Upper lobe of left lung (tissue), 6 donors: ENCODE results near the gene BEST2. TPM values are rescaled to one million over a fixed set of nuclear protein-coding genes. Genes with fewer than 3 reads are reported as not detected.

ENCODE experiments used
- ATAC-seq, 2 donors: fragments of 200-7000 bp; cut with Tn5 transposase; one replicate each; pipeline ENCODE4 v1.9.1; 2022; ENCODE audit warnings: mild to moderate bottlenecking in 2 of 2, moderate library complexity in 2 of 2; ENCODE audit not compliant: low FRiP score in 2 of 2
- DNase-seq, 2 donors: peaks; one replicate each; pipeline ENCODE4 v3.0.0-alpha.2; 2019 to 2020
- H3K27ac ChIP-seq, 4 donors: fragments of 200-600 bp; sonication (generic); one replicate each; pipeline ENCODE4 v1.5.1; 2016 to 2019
- H3K27me3 ChIP-seq, 4 donors: fragments of 200-600 bp; sonication (generic); one replicate each; pipeline ENCODE4 v1.5.1; 2017 to 2019
- H3K36me3 ChIP-seq, 4 donors: fragments of 200-600 bp; sonication (generic); one replicate each; pipeline ENCODE4 v1.5.1; 2016 to 2019
- H3K4me1 ChIP-seq, 4 donors: fragments of 200-600 bp; sonication (generic); one replicate each; pipeline ENCODE4 v1.5.1; 2018 to 2019
- H3K4me3 ChIP-seq, 4 donors: fragments of 200-600 bp; sonication (generic); one replicate each; pipeline ENCODE4 v1.5.1; 2017 to 2019; ENCODE audit warnings: mild to moderate bottlenecking in 2 of 4, moderate library complexity in 1 of 4
- H3K9me3 ChIP-seq, 4 donors: fragments of 200-600 bp; sonication (generic); one replicate each; pipeline ENCODE4 v1.5.1; 2018 to 2019
- EP300 ChIP-seq, 4 donors: sonication (generic); formaldehyde crosslinking; IDR thresholded peaks; one replicate each; pipeline ENCODE4 v1.5.1; 2017; ENCODE audit warnings: antibody characterized with exemption in 4 of 4, control low read depth in 2 of 4
- POLR2A ChIP-seq, 4 donors: fragments of 450-650 bp; IDR thresholded peaks; one replicate each; pipeline ENCODE4 v1.5.1; 2016 to 2017; ENCODE audit warnings: antibody characterized with exemption in 4 of 4, mild to moderate bottlenecking in 2 of 4
- POLR2AphosphoS5 ChIP-seq, 2 donors: sonication (generic); formaldehyde crosslinking; IDR thresholded peaks; one replicate each; pipeline ENCODE4 v1.5.1; 2017; ENCODE audit warnings: antibody characterized with exemption in 2 of 2
- WGBS, 2 donors: methylation state at CpG; one replicate each; pipeline ENCODE4 v1.1.5; 2017 to 2018; 5-methylcytosine and 5-hydroxymethylcytosine counted together
- total RNA-seq, 6 donors: library from RNA; depleted of rRNA in 4 of 6; stranded (reverse); fragments of >200 nt in 4 of 6; gene quantifications; one replicate each; pipeline versions ENCODE4 v1.1.0 to v1.2.1, GENCODE V29; 2016 to 2021
- TF ChIP-seq, protein P1 (sequence below), 6 experiments: fragments of 450-650 bp in 4 of 6; fragments of 200-600 bp in 2 of 6; sonication (generic) in 2 of 6; IDR thresholded peaks; one replicate each; pipeline ENCODE4 v1.5.1; 2016 to 2019; ENCODE audit warnings: antibody characterized with exemption in 6 of 6
- donor health status: DM: no; HTN: no; CAD: no; lungs with moderate emphysema.
- donor health status: DM: no; HTN: yes; CAD: no; lungs with severe emphysema.

Gene BEST2
- total RNA-seq, 6 donors from 2014 or later: 0.11 TPM; not detected in 5

DNA sequence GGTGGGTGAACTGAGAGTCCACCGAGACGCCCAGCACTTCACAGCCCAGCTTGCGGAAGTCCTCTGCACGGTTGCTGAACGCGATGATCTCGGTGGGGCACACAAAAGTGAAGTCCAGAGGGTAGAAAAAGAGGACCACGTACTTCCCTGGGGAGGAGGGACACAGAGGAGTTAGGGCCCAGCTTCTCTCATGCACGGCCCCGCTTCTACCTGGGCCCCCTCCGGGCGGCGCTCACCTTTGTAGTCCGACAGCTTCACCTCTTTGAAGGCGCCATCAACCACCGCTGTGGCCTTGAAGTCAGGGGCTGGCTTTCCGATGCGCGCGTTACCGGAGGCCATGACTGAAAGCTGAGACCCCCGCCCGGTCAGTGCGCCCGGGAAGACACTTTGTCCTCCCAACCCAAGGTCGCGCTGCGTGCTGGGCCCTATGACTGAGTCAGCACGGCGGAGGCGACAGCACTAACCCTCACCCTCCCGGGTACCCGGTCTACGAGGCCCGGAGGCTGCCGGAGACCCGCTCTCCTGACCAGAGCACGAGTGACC, 49.4 kb downstream of the BEST2 start:
- peaks cover 0 to 20% (median 11%) of the 10 kb centered on the region in 4 donors for H3K36me3 ChIP-seq
- TF ChIP-seq EP300 (IDR thresholded peaks at IDR 0.05): no peak
- TF ChIP-seq, protein P1, sequence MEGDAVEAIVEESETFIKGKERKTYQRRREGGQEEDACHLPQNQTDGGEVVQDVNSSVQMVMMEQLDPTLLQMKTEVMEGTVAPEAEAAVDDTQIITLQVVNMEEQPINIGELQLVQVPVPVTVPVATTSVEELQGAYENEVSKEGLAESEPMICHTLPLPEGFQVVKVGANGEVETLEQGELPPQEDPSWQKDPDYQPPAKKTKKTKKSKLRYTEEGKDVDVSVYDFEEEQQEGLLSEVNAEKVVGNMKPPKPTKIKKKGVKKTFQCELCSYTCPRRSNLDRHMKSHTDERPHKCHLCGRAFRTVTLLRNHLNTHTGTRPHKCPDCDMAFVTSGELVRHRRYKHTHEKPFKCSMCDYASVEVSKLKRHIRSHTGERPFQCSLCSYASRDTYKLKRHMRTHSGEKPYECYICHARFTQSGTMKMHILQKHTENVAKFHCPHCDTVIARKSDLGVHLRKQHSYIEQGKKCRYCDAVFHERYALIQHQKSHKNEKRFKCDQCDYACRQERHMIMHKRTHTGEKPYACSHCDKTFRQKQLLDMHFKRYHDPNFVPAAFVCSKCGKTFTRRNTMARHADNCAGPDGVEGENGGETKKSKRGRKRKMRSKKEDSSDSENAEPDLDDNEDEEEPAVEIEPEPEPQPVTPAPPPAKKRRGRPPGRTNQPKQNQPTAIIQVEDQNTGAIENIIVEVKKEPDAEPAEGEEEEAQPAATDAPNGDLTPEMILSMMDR (IDR thresholded peaks at IDR 0.05): no peak
- TF ChIP-seq POLR2A (IDR thresholded peaks at IDR 0.05): no peak
- no peak for TF ChIP-seq POLR2AphosphoS5 (IDR thresholded peaks at IDR 0.05)
- no peaks in the 10 kb centered on the region for H3K27me3 ChIP-seq
- ATAC-seq: peak in 1 of 2 donors; percentile 33
- no peaks in the 10 kb centered on the region for H3K9me3 ChIP-seq
- 12 to 14% methylated on average over 3 to 28 of the region's 38 CpGs for WGBS, 2 donors
- H3K4me3 ChIP-seq: peak overlapping the region; percentile 67 to 83 (median 76)
- H3K4me1 ChIP-seq: peaks cover 24 to 34% (median 28%) of the 10 kb centered on the region in 4 donors
- peak; percentile 25 to 86 for DNase-seq
- H3K27ac ChIP-seq: peak overlapping the region; percentile 40 to 83 (median 82)

GRCh38 chr19:12801466-12802266, 50.1 kb downstream of the BEST2 start, which contains the start of the genes PRDX2 and THSD8:
TSS of gene PRDX2 (minus strand) at chr19:12801800. CDS start at chr19:12801261, 539 bp downstream.
TSS of gene THSD8 (plus strand) at chr19:12802069. CDS start at chr19:12802072, 3 bp downstream.
- DNase-seq (peak; percentile 70 to 95), ATAC-seq (peak; percentile 87 to 90)
- TF ChIP-seq POLR2A (IDR thresholded peaks at IDR 0.05) (peak in 3 of 4 donors; percentile 82 to 95 (median 83)), POLR2AphosphoS5 (IDR thresholded peaks at IDR 0.05) (peak; percentile 86 to 95), EP300 (IDR thresholded peaks at IDR 0.05) (peak in 1 of 4 donors; percentile 12)
- TF ChIP-seq, protein P1 (IDR thresholded peaks at IDR 0.05): peak in 2 of 6 experiments; percentile 17 to 28
- Histone ChIP-seq H3K9me3 (no peaks in the 10 kb centered on the region), H3K27ac (peak within 1 kb of the TSS; percentile 40 to 83 (median 82)), H3K4me1 (peaks cover 20 to 33% (median 24%) of the 10 kb centered on the region in 4 donors), H3K4me3 (peak within 1 kb of the TSS; percentile 67 to 83 (median 76)), H3K36me3 (peaks cover 0 to 20% (median 11%) of the 10 kb centered on the region in 4 donors), H3K27me3 (no peaks in the 10 kb centered on the region)
- 0 to 1% methylated on average over 12 to 19 of the region's 78 CpGs for WGBS, 2 donors

DNA sequence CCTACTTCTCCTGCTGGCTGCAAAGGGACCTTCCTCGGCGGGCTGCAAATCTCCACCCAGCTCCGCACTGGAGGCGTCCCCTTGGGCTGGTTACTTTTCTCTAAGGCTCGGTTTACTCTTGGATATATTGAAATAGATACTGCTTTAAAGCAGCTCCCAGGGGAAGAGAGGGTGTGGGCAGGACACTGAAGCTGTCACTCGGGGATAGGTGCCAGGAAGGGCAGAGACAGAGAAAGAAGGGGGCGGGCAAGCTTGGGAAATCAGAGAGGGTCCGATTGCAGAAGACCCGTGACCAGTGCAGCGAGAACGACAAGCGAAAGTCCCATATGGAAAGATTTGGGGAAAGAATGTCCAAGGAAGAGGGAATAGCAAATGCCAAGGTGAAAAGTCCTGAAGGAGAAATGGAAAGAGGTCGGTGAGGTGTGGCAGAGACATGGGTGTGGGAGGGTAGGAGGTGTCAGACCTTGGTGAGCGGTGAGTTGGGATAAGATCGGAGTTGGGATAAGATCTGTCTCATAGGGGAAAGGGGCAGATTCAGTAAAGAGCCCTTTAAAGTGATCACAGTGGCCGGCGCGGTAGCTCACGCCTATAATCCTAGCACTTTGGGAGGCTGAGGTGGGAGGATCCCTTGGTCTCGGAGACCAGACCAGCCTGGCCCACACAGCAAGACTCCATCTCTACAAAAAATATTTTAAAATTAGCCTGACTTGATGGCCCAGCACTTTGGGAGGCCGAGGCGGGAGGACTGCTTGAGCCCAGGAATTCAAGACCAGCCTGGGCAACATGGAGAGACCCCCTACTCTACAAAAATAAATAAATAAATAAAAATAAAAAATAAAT, 50.9 kb downstream of the BEST2 start:
- DNase-seq (no peak), ATAC-seq (no peak)
- Histone ChIP-seq H3K27me3 (no peaks in the 10 kb centered on the region), H3K36me3 (peaks cover 0 to 20% (median 11%) of the 10 kb centered on the region in 4 donors), H3K9me3 (no peaks in the 10 kb centered on the region), H3K4me3 (peak overlapping the region; percentile 67 to 83 (median 76)), H3K4me1 (peaks cover 26 to 40% (median 31%) of the 10 kb centered on the region in 4 donors), H3K27ac (peak overlapping the region in 3 of 4 donors; percentile 82 to 83 (median 83))
- WGBS, 2 donors: 41 to 45% methylated on average over 22 of the region's 22 CpGs
- TF ChIP-seq EP300 (IDR thresholded peaks at IDR 0.05) (no peak), POLR2A (IDR thresholded peaks at IDR 0.05) (no peak), POLR2AphosphoS5 (IDR thresholded peaks at IDR 0.05) (no peak)
- TF ChIP-seq, protein P1 (IDR thresholded peaks at IDR 0.05): no peak

- Histone ChIP-seq H3K27ac (no peak overlapping the region), H3K27me3 (no peaks in the 10 kb centered on the region), H3K4me1 (peaks cover 26 to 40% (median 31%) of the 10 kb centered on the region in 4 donors), H3K4me3 (no peak overlapping the region), H3K36me3 (peaks cover 0 to 18% (median 8%) of the 10 kb centered on the region in 4 donors), H3K9me3 (no peaks in the 10 kb centered on the region)
- ATAC-seq: no peak
- 87 to 96% methylated on average over 26 of the region's 26 CpGs for WGBS, 2 donors
- TF ChIP-seq, protein P1 (IDR thresholded peaks at IDR 0.05): no peak
- TF ChIP-seq POLR2AphosphoS5 (IDR thresholded peaks at IDR 0.05): no peak
- no peak for TF ChIP-seq EP300 (IDR thresholded peaks at IDR 0.05)
- no peak for TF ChIP-seq POLR2A (IDR thresholded peaks at IDR 0.05)
- DNase-seq: peak in 1 of 2 donors; percentile 71
Measured at GRCh38 chr19:12804051-12804450, 52.5 kb downstream of the BEST2 start.
